KOPT-K1 (cell line): ENCODE results near the gene RBM5.

ENCODE experiments used
- H3K27ac ChIP-seq: fragments of 200-600 bp; sonication (generic); 2 replicates; pipeline ENCODE4 v1.5.1; 2016; ENCODE audit warnings: antibody characterized with exemption, mild to moderate bottlenecking, low read depth, low read length; ENCODE audit not compliant: poor library complexity, severe bottlenecking
- H3K36me3 ChIP-seq: fragments of 200-600 bp; sonication (generic); 2 replicates; pipeline ENCODE4 v1.5.1; 2017; ENCODE audit warnings: antibody characterized with exemption, mild to moderate bottlenecking, low read length, moderate library complexity; ENCODE audit not compliant: insufficient read depth
- H3K9me3 ChIP-seq: fragments of 200-600 bp; sonication (generic); 2 replicates; pipeline ENCODE4 v1.5.1; 2017; ENCODE audit warnings: antibody characterized with exemption, low read length, mild to moderate bottlenecking; ENCODE audit not compliant: insufficient read depth, poor library complexity, severe bottlenecking

Gene RBM5

GRCh38 chr3:50126287-50127211 lies 37.8 kb downstream of the RBM5 start:
- no peaks in the 10 kb centered on the region for H3K9me3 ChIP-seq
- no peak overlapping the region for H3K27ac ChIP-seq
- peaks cover 6% of the 10 kb centered on the region; the same call in 1 of the 2 replicates for H3K36me3 ChIP-seq

- no peaks in the 10 kb centered on the region for H3K9me3 ChIP-seq
- H3K27ac ChIP-seq = no peak overlapping the region
- no peaks in the 10 kb centered on the region for H3K36me3 ChIP-seq
Observed at GRCh38 chr3:50127251-50127691, 38.6 kb downstream of the RBM5 start.

- Histone ChIP-seq H3K27ac (no peak overlapping the region), H3K9me3 (no peaks in the 10 kb centered on the region)
Observed at GRCh38 chr3:50128001-50128400, 39.3 kb downstream of the RBM5 start.

GRCh38 chr3:50130436-50130835 lies 41.7 kb downstream of the RBM5 start:
- H3K36me3 ChIP-seq = no peaks in the 10 kb centered on the region
- no peaks in the 10 kb centered on the region for H3K9me3 ChIP-seq
- H3K27ac ChIP-seq = no peak overlapping the region

More at GRCh38 chr3:50128001-50128400, 39.3 kb downstream of the RBM5 start:
- no peaks in the 10 kb centered on the region for H3K36me3 ChIP-seq

GRCh38 chr3:50132421-50133282 lies 43.9 kb downstream of the RBM5 start:
- no peak overlapping the region for H3K27ac ChIP-seq
- H3K9me3 ChIP-seq = no peaks in the 10 kb centered on the region
- no peaks in the 10 kb centered on the region for H3K36me3 ChIP-seq

GRCh38 chr3:50133283-50133615 lies 44.5 kb downstream of the RBM5 start:
- Histone ChIP-seq H3K9me3 (no peaks in the 10 kb centered on the region), H3K27ac (no peak overlapping the region), H3K36me3 (no peaks in the 10 kb centered on the region)

GRCh38 chr3:50134367-50134766 lies 45.6 kb downstream of the RBM5 start:
- Histone ChIP-seq H3K27ac (no peak overlapping the region), H3K9me3 (no peaks in the 10 kb centered on the region)

GRCh38 chr3:50135964-50136363 lies 47.2 kb downstream of the RBM5 start:
- no peak overlapping the region for H3K27ac ChIP-seq

More at GRCh38 chr3:50134367-50134766, 45.6 kb downstream of the RBM5 start:
- no peaks in the 10 kb centered on the region for H3K36me3 ChIP-seq

GRCh38 chr3:50136714-50137405 lies 48.1 kb downstream of the RBM5 start:
- H3K27ac ChIP-seq = no peak overlapping the region
- no peaks in the 10 kb centered on the region for H3K36me3 ChIP-seq
- no peaks in the 10 kb centered on the region for H3K9me3 ChIP-seq

More at GRCh38 chr3:50135964-50136363, 47.2 kb downstream of the RBM5 start:
- Histone ChIP-seq H3K9me3 (no peaks in the 10 kb centered on the region), H3K36me3 (no peaks in the 10 kb centered on the region)

- no peak overlapping the region for H3K27ac ChIP-seq
- H3K36me3 ChIP-seq = no peaks in the 10 kb centered on the region
- no peaks in the 10 kb centered on the region for H3K9me3 ChIP-seq
Observed at GRCh38 chr3:50137531-50137930, 48.8 kb downstream of the RBM5 start.

- Histone ChIP-seq H3K9me3 (no peaks in the 10 kb centered on the region), H3K27ac (no peak overlapping the region), H3K36me3 (no peaks in the 10 kb centered on the region)
Observed at GRCh38 chr3:50138266-50139200, 49.8 kb downstream of the RBM5 start.

GRCh38 chr3:50139308-50139707 lies 50.6 kb downstream of the RBM5 start:
- Histone ChIP-seq H3K36me3 (no peaks in the 10 kb centered on the region), H3K9me3 (no peaks in the 10 kb centered on the region), H3K27ac (no peak overlapping the region)

GRCh38 chr3:50139718-50140423 lies 51.2 kb downstream of the RBM5 start:
- no peak overlapping the region for H3K27ac ChIP-seq

More at GRCh38 chr3:50139718-50140423, 51.2 kb downstream of the RBM5 start:
- no peaks in the 10 kb centered on the region for H3K36me3 ChIP-seq
- no peaks in the 10 kb centered on the region for H3K9me3 ChIP-seq
